Upper lobe of left lung (tissue), 6 donors: ENCODE results near the gene ZBTB47. TPM values are rescaled to one million over a fixed set of nuclear protein-coding genes. Genes with fewer than 3 reads are reported as not detected.

ENCODE experiments used
- ATAC-seq, 2 donors: fragments of 200-7000 bp; cut with Tn5 transposase; one replicate each; pipeline ENCODE4 v1.9.1; 2022; ENCODE audit warnings: mild to moderate bottlenecking in 2 of 2, moderate library complexity in 2 of 2; ENCODE audit not compliant: low FRiP score in 2 of 2
- DNase-seq, 2 donors: peaks; one replicate each; pipeline ENCODE4 v3.0.0-alpha.2; 2019 to 2020
- H3K27ac ChIP-seq, 4 donors: fragments of 200-600 bp; sonication (generic); one replicate each; pipeline ENCODE4 v1.5.1; 2016 to 2019
- H3K27me3 ChIP-seq, 4 donors: fragments of 200-600 bp; sonication (generic); one replicate each; pipeline ENCODE4 v1.5.1; 2017 to 2019
- H3K36me3 ChIP-seq, 4 donors: fragments of 200-600 bp; sonication (generic); one replicate each; pipeline ENCODE4 v1.5.1; 2016 to 2019
- H3K4me1 ChIP-seq, 4 donors: fragments of 200-600 bp; sonication (generic); one replicate each; pipeline ENCODE4 v1.5.1; 2018 to 2019
- H3K4me3 ChIP-seq, 4 donors: fragments of 200-600 bp; sonication (generic); one replicate each; pipeline ENCODE4 v1.5.1; 2017 to 2019; ENCODE audit warnings: mild to moderate bottlenecking in 2 of 4, moderate library complexity in 1 of 4
- H3K9me3 ChIP-seq, 4 donors: fragments of 200-600 bp; sonication (generic); one replicate each; pipeline ENCODE4 v1.5.1; 2018 to 2019
- EP300 ChIP-seq, 4 donors: sonication (generic); formaldehyde crosslinking; IDR thresholded peaks; one replicate each; pipeline ENCODE4 v1.5.1; 2017; ENCODE audit warnings: antibody characterized with exemption in 4 of 4, control low read depth in 2 of 4
- POLR2A ChIP-seq, 4 donors: fragments of 450-650 bp; IDR thresholded peaks; one replicate each; pipeline ENCODE4 v1.5.1; 2016 to 2017; ENCODE audit warnings: antibody characterized with exemption in 4 of 4, mild to moderate bottlenecking in 2 of 4
- POLR2AphosphoS5 ChIP-seq, 2 donors: sonication (generic); formaldehyde crosslinking; IDR thresholded peaks; one replicate each; pipeline ENCODE4 v1.5.1; 2017; ENCODE audit warnings: antibody characterized with exemption in 2 of 2
- WGBS, 2 donors: methylation state at CpG; one replicate each; pipeline ENCODE4 v1.1.5; 2017 to 2018; 5-methylcytosine and 5-hydroxymethylcytosine counted together
- total RNA-seq, 6 donors: library from RNA; depleted of rRNA in 4 of 6; stranded (reverse); fragments of >200 nt in 4 of 6; gene quantifications; one replicate each; pipeline versions ENCODE4 v1.1.0 to v1.2.1, GENCODE V29; 2016 to 2021
- TF ChIP-seq, protein P1 (sequence below), 6 experiments: fragments of 450-650 bp in 4 of 6; fragments of 200-600 bp in 2 of 6; sonication (generic) in 2 of 6; IDR thresholded peaks; one replicate each; pipeline ENCODE4 v1.5.1; 2016 to 2019; ENCODE audit warnings: antibody characterized with exemption in 6 of 6
- donor health status: DM: no; HTN: no; CAD: no; lungs with moderate emphysema.
- donor health status: DM: no; HTN: yes; CAD: no; lungs with severe emphysema.

The ZBTB47 gene
- total RNA-seq, 6 donors from 2014 or later, result 25.1 to 35.8 (median 29.9) TPM

DNA sequence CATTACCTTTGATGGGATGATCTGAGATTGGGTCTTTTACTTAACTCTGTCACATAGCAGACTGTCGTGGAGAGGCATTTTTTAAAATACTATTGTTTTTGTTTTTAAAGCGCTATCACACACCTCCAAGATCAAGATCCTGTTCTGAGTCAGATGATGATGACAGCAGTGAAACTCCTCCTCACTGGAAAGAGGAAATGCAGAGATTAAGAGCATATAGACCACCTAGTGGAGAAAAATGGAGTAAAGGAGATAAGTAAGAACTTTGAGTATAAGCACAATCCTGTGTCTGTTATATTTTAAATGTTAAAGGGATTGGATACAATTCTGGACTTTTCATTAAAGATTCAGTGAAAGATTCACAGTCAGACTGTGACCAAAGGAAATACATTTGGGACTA is 18.4 kb upstream of the ZBTB47 start:
- H3K36me3 ChIP-seq, result peaks cover 46 to 99% (median 70%) of the 10 kb centered on the region in 4 donors
- 84% methylated on average over 2 of the region's 2 CpGs for WGBS, 2 donors

GRCh38 chr3:42637001-42637400 is 16.5 kb upstream of the ZBTB47 start:
- peaks cover 0 to 14% (median 3%) of the 10 kb centered on the region in 4 donors for H3K4me1 ChIP-seq
- H3K9me3 ChIP-seq, result no peaks in the 10 kb centered on the region
- H3K4me3 ChIP-seq, result no peak overlapping the region
- DNase-seq, result no peak
- 80 to 88% methylated on average over 6 of the region's 6 CpGs for WGBS, 2 donors
- ATAC-seq, result no peak
- H3K27me3 ChIP-seq, result no peaks in the 10 kb centered on the region
- H3K36me3 ChIP-seq, result peaks cover 39 to 96% (median 74%) of the 10 kb centered on the region in 4 donors
- TF ChIP-seq POLR2AphosphoS5 (IDR thresholded peaks at IDR 0.05) (no peak), POLR2A (IDR thresholded peaks at IDR 0.05) (no peak), EP300 (IDR thresholded peaks at IDR 0.05) (no peak)
- TF ChIP-seq, protein P1, sequence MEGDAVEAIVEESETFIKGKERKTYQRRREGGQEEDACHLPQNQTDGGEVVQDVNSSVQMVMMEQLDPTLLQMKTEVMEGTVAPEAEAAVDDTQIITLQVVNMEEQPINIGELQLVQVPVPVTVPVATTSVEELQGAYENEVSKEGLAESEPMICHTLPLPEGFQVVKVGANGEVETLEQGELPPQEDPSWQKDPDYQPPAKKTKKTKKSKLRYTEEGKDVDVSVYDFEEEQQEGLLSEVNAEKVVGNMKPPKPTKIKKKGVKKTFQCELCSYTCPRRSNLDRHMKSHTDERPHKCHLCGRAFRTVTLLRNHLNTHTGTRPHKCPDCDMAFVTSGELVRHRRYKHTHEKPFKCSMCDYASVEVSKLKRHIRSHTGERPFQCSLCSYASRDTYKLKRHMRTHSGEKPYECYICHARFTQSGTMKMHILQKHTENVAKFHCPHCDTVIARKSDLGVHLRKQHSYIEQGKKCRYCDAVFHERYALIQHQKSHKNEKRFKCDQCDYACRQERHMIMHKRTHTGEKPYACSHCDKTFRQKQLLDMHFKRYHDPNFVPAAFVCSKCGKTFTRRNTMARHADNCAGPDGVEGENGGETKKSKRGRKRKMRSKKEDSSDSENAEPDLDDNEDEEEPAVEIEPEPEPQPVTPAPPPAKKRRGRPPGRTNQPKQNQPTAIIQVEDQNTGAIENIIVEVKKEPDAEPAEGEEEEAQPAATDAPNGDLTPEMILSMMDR (IDR thresholded peaks at IDR 0.05), result no peak
- H3K27ac ChIP-seq, result peak overlapping the region in 2 of 4 donors; percentile 12 to 62

More for the DNA sequence above, 18.4 kb upstream of the ZBTB47 start:
- ATAC-seq (peak in 1 of 2 donors; percentile 40), DNase-seq (no peak)
- H3K4me3 ChIP-seq, result no peak overlapping the region
- H3K9me3 ChIP-seq, result no peaks in the 10 kb centered on the region
- TF ChIP-seq, protein P1 (IDR thresholded peaks at IDR 0.05), result no peak
- no peak for TF ChIP-seq POLR2A (IDR thresholded peaks at IDR 0.05)
- TF ChIP-seq POLR2AphosphoS5 (IDR thresholded peaks at IDR 0.05), result no peak
- TF ChIP-seq EP300 (IDR thresholded peaks at IDR 0.05), result no peak
- no peak overlapping the region for H3K27ac ChIP-seq
- H3K27me3 ChIP-seq, result no peaks in the 10 kb centered on the region
- H3K4me1 ChIP-seq, result peaks cover 0 to 11% (median 3%) of the 10 kb centered on the region in 4 donors

DNA sequence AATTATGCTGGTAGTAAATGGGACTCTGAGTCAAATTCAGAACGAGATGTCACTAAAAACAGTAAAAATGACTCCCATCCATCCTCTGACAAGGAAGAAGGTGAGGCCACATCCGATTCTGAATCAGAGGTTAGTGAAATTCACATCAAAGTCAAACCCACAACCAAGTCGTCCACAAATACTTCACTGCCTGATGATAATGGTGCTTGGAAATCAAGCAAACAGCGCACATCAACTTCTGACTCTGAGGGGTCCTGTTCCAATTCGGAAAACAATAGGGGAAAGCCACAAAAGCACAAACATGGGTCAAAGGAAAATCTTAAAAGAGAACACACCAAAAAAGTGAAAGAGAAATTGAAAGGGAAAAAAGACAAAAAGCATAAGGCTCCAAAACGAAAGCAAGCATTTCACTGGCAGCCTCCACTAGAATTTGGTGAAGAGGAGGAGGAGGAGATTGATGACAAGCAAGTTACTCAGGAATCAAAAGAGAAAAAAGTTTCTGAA is 15.1 kb upstream of the ZBTB47 start:
- no peak for ATAC-seq
- Histone ChIP-seq H3K4me3 (no peak overlapping the region), H3K4me1 (peaks cover 0 to 14% (median 3%) of the 10 kb centered on the region in 4 donors), H3K27ac (peak overlapping the region; percentile 10 to 62 (median 19)), H3K27me3 (no peaks in the 10 kb centered on the region), H3K36me3 (peaks cover 41 to 96% (median 73%) of the 10 kb centered on the region in 4 donors), H3K9me3 (no peaks in the 10 kb centered on the region)
- DNase-seq, result no peak
- 70 to 78% methylated on average over 6 of the region's 6 CpGs for WGBS, 2 donors
- TF ChIP-seq EP300 (IDR thresholded peaks at IDR 0.05) (no peak), POLR2A (IDR thresholded peaks at IDR 0.05) (no peak), POLR2AphosphoS5 (IDR thresholded peaks at IDR 0.05) (no peak)
- TF ChIP-seq, protein P1 (IDR thresholded peaks at IDR 0.05), result no peak

- Histone ChIP-seq H3K9me3 (no peaks in the 10 kb centered on the region), H3K36me3 (peaks cover 49 to 96% (median 73%) of the 10 kb centered on the region in 4 donors), H3K27me3 (no peaks in the 10 kb centered on the region), H3K4me3 (no peak overlapping the region), H3K4me1 (peaks cover 0 to 14% (median 3%) of the 10 kb centered on the region in 4 donors), H3K27ac (peak overlapping the region; percentile 12 to 62 (median 24))
- WGBS, 2 donors, result 71 to 78% methylated on average over 6 of the region's 6 CpGs
- ATAC-seq (no peak), DNase-seq (no peak)
- TF ChIP-seq POLR2AphosphoS5 (IDR thresholded peaks at IDR 0.05) (no peak), POLR2A (IDR thresholded peaks at IDR 0.05) (no peak), EP300 (IDR thresholded peaks at IDR 0.05) (no peak)
- TF ChIP-seq, protein P1 (IDR thresholded peaks at IDR 0.05), result no peak
These were observed 14.3 kb upstream of the ZBTB47 start for GRCh38 chr3:42639192-42639591.

- TF ChIP-seq EP300 (IDR thresholded peaks at IDR 0.05), result no peak
- TF ChIP-seq POLR2AphosphoS5 (IDR thresholded peaks at IDR 0.05), result no peak
- no peak for TF ChIP-seq POLR2A (IDR thresholded peaks at IDR 0.05)
- TF ChIP-seq, protein P1 (IDR thresholded peaks at IDR 0.05), result no peak
- Histone ChIP-seq H3K27me3 (no peaks in the 10 kb centered on the region), H3K9me3 (no peaks in the 10 kb centered on the region), H3K27ac (peak overlapping the region in 1 of 4 donors; percentile 62), H3K4me3 (no peak overlapping the region), H3K4me1 (peaks cover 0 to 14% (median 3%) of the 10 kb centered on the region in 4 donors), H3K36me3 (peaks cover 57 to 96% (median 76%) of the 10 kb centered on the region in 4 donors)
- DNase-seq (no peak), ATAC-seq (no peak)
These were observed 13.4 kb upstream of the ZBTB47 start for GRCh38 chr3:42640129-42640528.
